Stimulated activated CD4-positive, alpha-beta T cell treated with anti-CD3 and anti-CD28 coated beads, Interleukin-1b, Interleukin-23, amount 100 ng/mL, for 1 hour (primary cell): ENCODE measurements around the gene NOVA1.
"Not testable (repeated sequence)": the region's sequence is repeated elsewhere in the genome, so short reads cannot be mapped to it uniquely, and the experiment has no call there.

Experiments used
- DNase-seq, 2 donors: peaks; one replicate each; pipeline ENCODE4 v3.0.0-alpha.2; 2020; ENCODE audit warnings: low read depth in 2 of 2

The NOVA1 gene

GRCh38 chr14:26597589-26598080, at the start of gene NOVA1:
NOVA1 (minus strand) TSS chr14:26598033; CDS start chr14:26597436, 597 bp downstream.
- no peak for DNase-seq

DNA sequence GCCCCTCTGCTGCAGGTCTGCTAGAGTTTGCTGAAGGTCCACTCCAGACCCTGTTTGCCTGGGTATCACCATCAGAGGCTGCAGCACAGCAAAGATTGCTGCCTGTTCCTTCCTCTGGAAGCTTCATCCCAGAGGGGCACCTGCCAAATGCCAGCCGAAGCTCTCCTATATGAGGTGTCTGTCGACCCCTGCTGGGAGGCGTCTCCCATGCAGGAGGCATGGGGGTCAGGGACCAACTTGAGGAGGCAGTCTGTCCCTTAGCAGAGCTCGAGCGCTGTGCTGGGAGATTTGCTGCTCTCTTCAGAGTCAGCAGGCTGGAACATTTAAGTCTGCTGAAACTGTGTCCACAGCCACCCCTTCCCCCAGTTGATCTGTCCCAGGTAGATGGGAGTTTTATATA, 47.2 kb upstream of the NOVA1 start:
- not testable (repeated sequence) for DNase-seq

GRCh38 chr14:26636561-26636960, 38.7 kb upstream of the NOVA1 start:
- DNase-seq: no peak

DNA sequence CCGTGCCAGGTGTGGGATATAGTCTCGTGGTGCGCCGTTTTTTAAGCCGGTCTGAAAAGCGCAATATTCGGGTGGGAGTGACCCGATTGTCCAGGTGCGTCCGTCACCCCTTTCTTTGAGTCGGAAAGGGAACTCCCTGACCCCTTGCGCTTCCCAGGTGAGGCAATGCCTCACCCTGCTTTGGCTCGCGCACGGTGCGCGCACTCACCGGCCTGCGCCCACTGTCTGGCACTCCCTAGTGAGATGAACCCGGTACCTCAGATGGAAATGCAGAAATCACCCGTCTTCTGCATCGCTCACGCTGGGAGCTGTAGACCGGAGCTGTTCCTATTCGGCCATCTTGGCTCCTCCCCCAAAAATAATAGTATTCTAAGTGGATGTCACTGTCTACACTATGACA, 37.1 kb upstream of the NOVA1 start:
- not testable (repeated sequence) for DNase-seq

- no peak for DNase-seq
These were observed 28.4 kb upstream of the NOVA1 start for GRCh38 chr14:26626256-26626655.

DNA sequence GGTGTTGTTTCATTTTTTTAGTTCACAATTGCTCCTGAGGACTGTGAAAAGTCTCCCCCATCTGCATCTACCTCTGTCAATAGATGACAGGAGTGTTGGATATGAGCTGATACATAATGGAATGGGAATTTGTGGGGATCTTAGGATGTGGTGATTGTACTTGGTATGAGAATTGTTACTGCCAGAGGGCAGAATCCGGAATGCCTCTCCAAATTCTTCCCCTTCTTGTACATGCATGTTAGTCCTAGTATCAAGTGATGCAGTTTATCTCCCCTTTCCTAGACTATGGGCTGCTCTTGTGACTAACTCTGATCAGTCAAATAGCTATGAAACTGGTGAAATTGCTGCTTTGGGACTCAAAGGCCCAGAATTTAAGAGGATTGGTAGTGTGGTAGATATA, 24.8 kb upstream of the NOVA1 start:
- DNase-seq: no peak

- no peak for DNase-seq
These were observed 24.2 kb upstream of the NOVA1 start for GRCh38 chr14:26621807-26622560.

DNA sequence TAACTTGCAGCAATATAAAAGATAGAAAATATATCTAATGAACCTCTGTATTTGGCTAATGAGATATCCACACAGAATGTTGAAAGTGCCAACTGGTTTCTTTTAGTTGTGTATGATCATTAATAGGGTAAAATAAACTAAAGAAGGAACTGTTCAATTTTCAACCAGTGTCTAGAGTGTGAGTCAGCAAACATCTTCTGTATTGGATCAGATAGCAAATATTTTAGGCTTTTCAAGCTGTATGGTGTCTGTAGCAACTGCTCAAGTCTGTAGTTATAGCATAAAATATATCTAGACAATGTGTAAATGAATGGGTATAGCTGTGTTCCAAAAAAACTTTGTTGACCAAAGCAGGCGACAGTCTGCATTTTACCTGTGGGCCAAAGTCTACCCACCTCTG, 23.5 kb upstream of the NOVA1 start:
- no peak for DNase-seq

DNA sequence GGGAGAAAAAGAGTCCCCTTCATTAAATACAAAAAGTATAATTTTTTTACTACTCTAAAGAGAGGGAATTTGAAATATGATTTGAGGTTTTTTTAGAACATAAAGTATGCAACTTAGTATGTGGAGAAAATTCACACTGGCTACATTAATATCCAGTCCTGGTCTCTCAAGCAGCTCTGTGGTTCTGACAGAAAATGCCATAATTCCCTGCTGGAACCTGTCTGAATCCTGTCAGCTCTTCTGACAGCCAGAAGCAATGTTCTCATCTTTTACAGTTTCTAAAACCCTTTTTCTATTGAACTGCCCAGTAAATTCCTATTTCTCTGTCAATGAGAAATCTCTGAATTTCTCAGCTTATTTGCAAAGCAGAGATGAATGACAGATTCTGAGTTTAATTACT, 13.4 kb upstream of the NOVA1 start:
- DNase-seq: no peak

GRCh38 chr14:26606729-26607312, 9.0 kb upstream of the NOVA1 start:
- no peak for DNase-seq

- DNase-seq: no peak
These were observed 7.8 kb upstream of the NOVA1 start for GRCh38 chr14:26605602-26606001.

DNA sequence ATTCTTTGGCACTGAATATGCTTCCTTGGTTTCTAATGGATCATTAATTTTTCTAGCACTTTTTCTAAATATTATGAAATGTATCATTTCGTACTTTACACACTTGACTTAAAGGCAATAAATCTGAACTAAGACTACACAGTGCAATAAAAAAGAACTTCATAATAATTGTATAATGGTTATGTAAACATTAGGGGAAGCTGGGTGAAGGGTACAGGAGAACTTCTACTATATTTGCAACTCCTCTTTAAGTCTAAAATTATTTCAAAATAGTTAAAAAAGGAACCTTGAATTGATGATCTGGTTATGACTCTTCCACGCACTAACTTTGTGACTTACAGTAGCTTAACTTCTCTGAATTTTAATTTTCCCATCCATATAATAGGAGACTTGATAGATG, 5.1 kb upstream of the NOVA1 start:
- no peak for DNase-seq

DNA sequence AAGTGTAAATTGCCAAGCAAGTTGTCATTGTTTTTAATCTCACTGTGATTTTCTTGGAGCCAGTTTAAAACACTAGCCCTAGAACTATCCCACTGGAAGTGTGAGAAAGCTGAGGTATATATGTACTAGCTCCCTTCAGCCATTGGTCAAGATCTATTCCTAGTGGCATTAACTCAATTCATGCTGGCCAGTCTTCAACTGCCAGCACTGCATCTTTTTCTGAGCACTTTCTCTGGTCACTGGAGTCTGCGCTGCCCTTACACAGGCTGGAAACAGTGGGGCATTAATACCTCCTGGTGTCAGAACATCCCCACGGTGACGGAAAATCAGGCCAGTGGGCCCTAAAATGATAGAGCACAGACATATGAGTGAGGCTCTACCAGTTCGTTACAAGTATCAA, 4.0 kb upstream of the NOVA1 start:
- DNase-seq: no peak

DNA sequence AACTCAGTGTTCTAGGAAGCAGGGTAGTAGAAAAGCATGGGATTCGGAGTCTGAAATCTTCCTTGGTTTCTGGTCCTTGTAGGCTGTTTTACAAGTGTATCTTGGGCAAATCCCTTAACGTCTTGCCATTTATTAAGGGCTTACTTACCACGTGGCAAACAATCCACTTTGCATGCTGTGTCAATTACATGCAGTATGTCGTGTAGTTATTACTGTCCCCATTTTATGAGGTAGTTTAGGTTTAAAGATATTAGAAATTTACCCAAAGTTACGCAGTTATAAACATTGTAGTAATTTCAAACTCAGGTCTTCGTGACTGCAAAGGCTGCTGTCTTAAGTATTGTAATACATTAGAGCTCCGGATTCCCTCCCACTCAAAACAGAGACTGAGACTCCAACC, 1.5 kb upstream of the NOVA1 start:
- no peak for DNase-seq

GRCh38 chr14:26598672-26599131, 869 bp upstream of the NOVA1 start:
- no peak for DNase-seq

DNA sequence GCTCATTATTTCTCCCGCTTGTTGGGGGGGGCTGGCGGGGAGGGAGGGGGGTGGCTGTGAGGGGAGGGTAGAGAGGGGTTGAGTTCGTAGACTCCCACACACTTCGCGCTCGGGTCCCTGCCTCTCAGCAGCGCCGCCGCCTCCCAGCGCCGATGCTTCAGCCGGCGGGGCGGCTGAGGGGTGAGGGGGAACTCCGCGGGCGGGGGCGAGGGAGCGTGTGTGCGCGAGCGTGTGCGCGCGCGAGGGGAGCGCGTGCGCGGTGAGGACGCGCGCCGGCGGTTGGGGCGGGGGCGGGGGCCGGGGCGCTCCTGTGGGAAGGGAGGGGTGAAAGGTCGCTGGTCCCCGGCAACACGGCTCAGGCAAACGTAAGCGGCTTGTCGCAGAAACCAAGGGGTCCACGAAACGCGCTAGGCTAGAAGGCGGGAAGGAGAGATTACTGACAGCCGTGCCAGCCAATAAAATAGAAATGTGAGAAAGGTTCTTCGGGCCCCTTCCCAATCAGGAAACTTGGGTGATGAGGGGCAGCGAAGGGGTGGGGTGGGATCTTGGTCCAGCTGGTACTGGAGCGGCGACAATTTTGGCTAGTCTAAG, 343 bp upstream of the NOVA1 start:
- no peak for DNase-seq

- no peak for DNase-seq
These were observed 703 bp downstream of the NOVA1 start for GRCh38 chr14:26597071-26597588.

DNA sequence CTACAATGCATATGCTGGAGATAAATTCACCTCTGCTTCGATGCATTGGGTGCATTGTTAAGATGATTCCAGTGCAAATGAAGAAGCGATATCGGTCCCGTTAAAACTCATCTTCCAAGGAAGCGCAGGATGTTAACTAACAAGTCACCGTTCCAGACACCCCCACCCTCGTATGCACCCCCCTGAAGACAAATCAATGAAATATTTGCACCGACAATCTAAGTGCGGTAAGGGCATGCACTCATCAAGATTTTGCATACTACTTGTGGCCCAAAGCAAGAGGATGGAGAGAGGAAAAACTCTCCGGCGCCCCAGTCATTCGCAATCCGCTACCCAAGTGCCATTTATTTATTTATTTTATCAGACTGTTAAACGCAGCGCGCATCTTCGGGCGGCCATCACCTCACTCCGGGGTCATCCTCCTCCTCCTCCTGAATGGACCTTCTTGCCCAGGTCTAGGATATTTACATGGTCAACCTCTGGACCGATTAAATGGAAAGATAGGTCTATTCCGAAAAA, 1.2 kb downstream of the NOVA1 start:
- DNase-seq: no peak

DNA sequence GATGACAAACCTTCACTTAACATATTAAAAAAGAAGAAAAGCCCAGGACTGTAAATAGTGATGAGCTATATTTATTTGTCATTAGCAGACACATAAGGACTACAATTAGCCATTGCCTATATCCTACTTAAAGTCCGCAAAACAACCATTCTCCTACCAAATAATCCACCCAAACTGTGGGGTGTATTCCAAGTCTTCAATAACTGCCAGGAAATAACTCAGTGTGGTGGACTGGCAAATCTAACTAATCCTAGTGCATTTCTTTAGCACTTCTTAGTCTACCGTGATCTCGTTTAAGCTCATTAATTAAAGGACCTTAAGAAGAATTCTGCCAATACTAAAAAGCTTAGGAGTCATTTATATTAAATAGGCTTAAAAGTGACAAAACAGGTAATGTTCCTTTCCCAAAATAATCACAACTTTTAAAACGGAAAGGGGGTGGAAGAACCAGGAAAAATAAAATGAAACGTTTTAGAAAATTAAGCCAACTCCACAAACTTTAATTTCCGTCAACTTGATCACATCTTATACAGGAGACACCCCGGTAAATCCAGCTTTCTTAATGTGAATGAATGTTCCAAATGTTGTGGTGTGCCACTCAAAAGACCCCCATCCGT, 1.8 kb downstream of the NOVA1 start:
- no peak for DNase-seq

DNA sequence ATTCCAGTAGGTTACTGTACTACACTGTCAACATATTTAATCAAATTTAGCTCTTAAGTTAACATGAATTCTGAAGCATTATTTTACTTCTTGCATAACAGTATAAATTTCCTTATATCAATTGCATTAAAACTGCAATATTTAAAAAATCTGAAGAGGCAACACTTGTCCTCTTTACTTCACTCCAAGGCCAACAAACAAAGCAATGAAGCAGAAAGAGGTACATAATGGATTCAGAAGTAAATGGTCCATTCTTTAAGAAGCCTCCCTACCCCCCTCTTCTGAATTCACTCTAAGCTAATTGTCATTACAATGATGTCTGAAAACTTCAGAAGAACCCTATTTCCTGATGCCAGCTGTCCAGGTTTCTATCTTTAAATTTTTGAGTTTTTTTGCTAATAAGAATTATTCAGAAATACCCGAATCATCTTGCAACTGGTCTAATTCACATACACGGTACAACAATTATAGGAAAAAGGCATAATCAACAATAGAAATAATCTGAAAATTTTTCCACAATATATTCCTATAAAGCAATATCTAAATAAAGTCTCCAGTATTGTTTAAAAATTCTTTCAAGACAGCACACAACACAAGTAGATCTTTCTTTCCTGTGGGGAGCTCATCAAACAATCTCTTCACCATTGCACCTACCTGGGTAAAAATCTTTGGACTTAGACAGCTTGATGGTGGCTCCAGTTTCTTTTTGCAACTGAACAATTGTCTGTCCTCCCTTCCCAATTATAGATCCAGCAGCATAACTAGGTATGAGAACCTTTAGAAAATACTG, 2.9 kb downstream of the NOVA1 start:
- no peak for DNase-seq

- no peak for DNase-seq
These were observed 3.7 kb downstream of the NOVA1 start for GRCh38 chr14:26594148-26594547.
